ENCODE results near the gene SLC15A3.

GRCh38 chr11:60971520-60971919, 19.5 kb upstream of the SLC15A3 start, which contains the start of gene CD6:
- TF ChIP-seq CTCF (IDR thresholded peaks at IDR 0.05), result no peak
- no peak for TF ChIP-seq POLR2A (IDR thresholded peaks at IDR 0.05)
- no peak for TF ChIP-seq POLR2AphosphoS5 (IDR thresholded peaks at IDR 0.05)

Measured in prostate gland (tissue), 2 donors.